Activated CD4-positive, alpha-beta T cell treated with anti-CD3 and anti-CD28 coated beads, Interleukin-2, amount 50 U/mL, for 1 hour (primary cell): ENCODE measurements around the gene GPHA2.

Experiments used
- DNase-seq: peaks from one replicate; pipeline ENCODE4 v3.0.0-alpha.2; 2020

GPHA2 gene

GRCh38 chr11:64888729-64889511, 46.8 kb downstream of the GPHA2 start:
- no peak for DNase-seq

- no peak for DNase-seq
Measured at GRCh38 chr11:64888406-64888728, 47.3 kb downstream of the GPHA2 start.

- DNase-seq, result peak; percentile 83
Measured at GRCh38 chr11:64887757-64888405, 47.8 kb downstream of the GPHA2 start.

- DNase-seq, result no peak
Measured at GRCh38 chr11:64887234-64887756, 48.4 kb downstream of the GPHA2 start.

DNA sequence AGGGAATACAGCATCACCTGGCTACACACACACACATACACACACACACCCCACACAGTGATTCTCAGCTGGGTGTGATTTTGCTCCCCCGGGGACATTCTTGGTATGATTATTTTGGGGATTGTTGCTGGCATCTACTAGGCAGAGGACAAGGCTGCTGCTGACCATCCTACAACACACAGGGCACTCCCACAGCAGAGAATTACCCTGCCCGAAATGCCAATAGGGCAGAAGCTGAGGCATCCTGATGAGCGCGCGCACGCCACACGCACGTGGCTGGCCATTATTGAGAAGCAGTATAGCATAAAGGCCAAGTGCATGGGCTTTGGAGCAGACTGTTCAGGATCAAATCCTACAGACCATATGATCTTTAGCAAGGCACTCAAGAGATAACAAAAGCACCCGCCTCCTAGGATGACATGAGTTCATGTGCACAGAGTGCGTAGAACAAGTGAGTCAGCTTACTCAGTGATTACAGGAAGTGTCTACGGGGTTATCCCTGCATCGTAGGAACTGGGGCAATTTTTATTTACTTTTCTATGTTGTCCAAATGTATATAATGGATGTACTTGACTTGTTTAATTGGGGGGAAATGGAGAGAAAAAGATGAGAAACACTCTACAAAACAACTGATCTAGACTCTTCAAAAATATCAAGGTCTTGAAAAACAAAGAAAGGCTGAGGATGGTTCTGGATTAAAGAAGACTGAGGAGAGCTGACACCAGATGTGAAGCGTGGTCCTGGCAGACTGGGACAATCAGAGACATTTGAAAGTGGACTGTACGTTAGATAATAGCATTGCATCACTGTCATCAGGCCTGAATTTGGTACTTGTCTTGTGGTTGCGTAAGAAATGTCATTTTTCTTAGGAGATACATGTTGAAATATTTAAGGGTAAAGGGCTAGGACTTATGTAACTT, 50.1 kb downstream of the GPHA2 start:
- no peak for DNase-seq
